H7 (cell line): Measurements from ENCODE around the gene KCNN1. TPM values are rescaled to one million over a fixed set of nuclear protein-coding genes. Genes with fewer than 3 reads are reported as not detected.
A peak's percentile ranks its signal among the peaks of the same experiment; 100 is the strongest.

Experiments used
- DNase-seq: peaks from one replicate; pipeline ENCODE4 v3.0.0; 2012
- H3K27me3 ChIP-seq: 2 replicates; pipeline ENCODE4 v1.6.0; 2011; ENCODE audit warnings: mild to moderate bottlenecking, low read length; ENCODE audit not compliant: control insufficient read depth, insufficient read depth
- H3K36me3 ChIP-seq: replicated peaks from 2 replicates; pipeline ENCODE4 v1.5.1; 2011; ENCODE audit warnings: low read length; ENCODE audit not compliant: control insufficient read depth, insufficient read depth
- H3K4me3 ChIP-seq: 2 replicates; pipeline ENCODE4 v1.5.1; 2011; ENCODE audit warnings: low read depth, mild to moderate bottlenecking, control low read depth, low read length, moderate library complexity; ENCODE audit not compliant: insufficient read depth
- total RNA-seq: library from RNA; depleted of rRNA; stranded (reverse); fragments of >200 nt; shearing (Covaris generic); gene quantifications from 2 replicates; pipeline ENCODE4 v1.2.3, GENCODE V29; 2014

The KCNN1 gene
- total RNA-seq, 1 experiment from 2014 or later = 7.4 TPM

DNA sequence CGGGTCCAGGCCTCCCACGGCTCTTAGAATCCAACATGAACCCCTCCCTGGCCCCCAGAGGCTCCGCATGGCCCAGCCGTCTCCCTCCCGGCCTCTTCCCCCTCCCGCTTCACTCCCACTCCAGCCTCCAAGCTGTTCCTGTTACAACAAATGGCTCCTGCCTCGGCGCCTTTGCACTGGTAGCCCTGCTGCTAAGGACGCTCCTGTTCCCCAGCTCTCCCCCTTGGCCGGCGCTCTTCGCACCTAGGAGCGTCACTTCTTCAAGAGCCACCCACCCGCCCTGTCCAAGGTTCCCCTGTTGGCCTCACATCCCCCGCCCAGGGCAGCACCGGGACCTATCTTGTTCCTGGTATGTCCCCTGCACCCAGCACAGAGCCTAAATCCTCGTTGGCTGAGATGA is 24.7 kb upstream of the KCNN1 start:
- peak overlapping the region; percentile 46 for H3K4me3 ChIP-seq
- no peaks in the 10 kb centered on the region for H3K27me3 ChIP-seq
- peak; percentile 54 for DNase-seq
- H3K36me3 ChIP-seq = peaks cover 5% of the 10 kb centered on the region

DNA sequence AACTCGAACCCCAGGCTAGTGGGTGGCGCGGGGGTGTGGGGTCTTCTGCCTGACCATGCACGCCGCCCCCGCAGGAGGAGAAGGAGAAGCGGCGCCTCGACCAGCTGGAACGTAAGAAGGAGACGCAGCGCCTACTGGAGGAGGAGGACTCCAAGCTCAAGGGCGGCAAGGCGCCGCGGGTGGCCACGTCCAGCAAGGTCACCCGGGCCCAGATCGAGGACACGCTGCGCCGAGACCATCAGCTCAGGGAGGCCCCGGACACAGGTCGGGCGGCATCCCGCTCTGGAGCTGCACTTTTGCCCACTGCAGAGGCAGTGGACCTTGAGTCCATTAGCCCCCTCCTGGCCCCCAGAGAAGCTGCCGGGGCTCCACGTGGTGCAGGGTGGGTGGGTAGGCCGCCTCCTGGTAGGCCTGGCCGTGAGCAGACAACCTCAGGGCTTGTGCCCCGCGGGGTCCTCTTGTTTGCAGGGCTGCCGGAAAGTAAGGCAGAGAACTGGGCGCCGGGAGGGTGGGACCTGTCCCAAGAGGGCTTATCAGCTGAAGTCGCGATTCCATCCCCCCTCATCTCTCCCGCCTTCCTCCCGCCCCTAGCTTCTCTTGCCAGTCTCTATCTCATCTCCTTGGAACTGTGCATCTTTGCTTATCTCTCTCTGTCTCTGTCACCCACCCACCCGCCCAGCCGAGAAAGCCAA is 24.2 kb upstream of the KCNN1 start:
- DNase-seq = peak; percentile 81
- Histone ChIP-seq H3K27me3 (no peaks in the 10 kb centered on the region), H3K4me3 (peak overlapping the region; percentile 46), H3K36me3 (peaks cover 2% of the 10 kb centered on the region)

GRCh38 chr19:17943274-17944221 is 23.4 kb upstream of the KCNN1 start:
- H3K36me3 ChIP-seq = peaks cover 2% of the 10 kb centered on the region
- H3K4me3 ChIP-seq = peak overlapping the region; percentile 46
- peak; percentile 95 for DNase-seq
- H3K27me3 ChIP-seq = no peaks in the 10 kb centered on the region; the same call in 1 of the 2 replicates

DNA sequence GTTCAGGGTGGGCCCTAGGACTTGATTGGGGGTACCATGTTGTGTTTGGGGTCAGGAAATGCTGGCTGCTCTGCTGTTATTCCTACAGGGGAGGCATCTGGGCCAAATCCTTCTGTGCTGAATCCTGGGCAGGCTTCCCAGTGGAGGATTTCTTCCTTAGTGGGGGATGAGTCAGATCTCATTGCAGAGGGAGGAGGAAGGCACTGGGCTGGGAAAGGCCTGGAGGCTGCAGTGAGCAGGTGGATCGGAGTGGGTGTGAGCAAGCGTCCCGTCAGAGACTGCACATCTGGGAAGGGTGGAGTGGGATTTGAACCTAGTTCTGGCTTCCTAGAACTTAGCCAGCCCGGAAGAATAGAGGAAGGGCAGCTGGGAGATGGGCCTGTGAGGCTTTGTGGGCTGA is 22.6 kb upstream of the KCNN1 start:
- Histone ChIP-seq H3K27me3 (peaks cover 7% of the 10 kb centered on the region), H3K4me3 (no peak overlapping the region), H3K36me3 (peaks cover 2% of the 10 kb centered on the region)
- DNase-seq = no peak

DNA sequence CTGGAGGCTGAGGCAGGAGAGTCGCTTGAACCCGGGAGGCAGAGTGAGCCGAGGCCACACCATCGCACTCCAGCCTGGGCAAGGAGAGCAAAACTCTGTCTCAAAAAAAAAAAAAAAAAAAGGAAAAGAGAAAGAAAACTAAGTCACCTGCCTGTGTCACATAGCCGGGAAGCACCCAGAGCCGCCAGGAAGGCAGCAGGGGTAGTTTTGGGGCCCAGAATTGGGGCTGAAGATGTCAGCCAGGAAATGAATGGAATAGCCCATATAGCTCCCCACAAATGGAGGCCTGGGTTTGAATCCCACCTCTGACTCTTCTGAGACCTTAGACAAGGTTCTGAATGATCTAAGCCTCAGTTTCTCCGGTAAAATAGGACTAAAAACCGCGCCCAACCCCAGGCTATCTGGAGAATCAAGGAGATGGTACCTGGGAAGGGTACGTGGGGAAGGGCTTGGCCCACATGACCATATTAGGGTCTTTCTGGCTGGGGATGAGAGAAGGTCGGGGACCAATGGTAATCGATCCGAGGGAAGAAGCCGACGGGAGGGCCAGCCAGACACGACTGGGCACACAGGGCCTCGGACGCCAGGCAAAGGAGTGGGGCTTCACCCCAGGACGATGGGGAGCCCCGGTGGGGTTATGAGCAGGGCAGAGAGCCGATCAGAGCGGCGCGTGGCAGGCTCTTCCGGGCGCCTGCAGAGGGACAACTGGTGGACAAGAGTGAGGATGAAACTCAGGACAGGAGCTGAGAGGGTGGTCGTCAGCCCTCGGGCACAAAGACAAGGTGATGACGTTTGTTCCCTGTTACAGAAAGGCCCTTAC is 19.7 kb upstream of the KCNN1 start:
- peak overlapping the region; percentile 56 for H3K4me3 ChIP-seq
- no peak for DNase-seq
- H3K27me3 ChIP-seq = peaks cover 35% of the 10 kb centered on the region
- H3K36me3 ChIP-seq = no peaks in the 10 kb centered on the region; the same call in none of the 2 replicates

GRCh38 chr19:17947815-17948513 is 18.9 kb upstream of the KCNN1 start:
- peak; percentile 100 for DNase-seq
- no peaks in the 10 kb centered on the region; the same call in none of the 2 replicates for H3K36me3 ChIP-seq
- peaks cover 43% of the 10 kb centered on the region for H3K27me3 ChIP-seq
- H3K4me3 ChIP-seq = peak overlapping the region; percentile 56

GRCh38 chr19:17948514-17948900 is 18.4 kb upstream of the KCNN1 start:
- H3K4me3 ChIP-seq = peak overlapping the region; percentile 43
- DNase-seq = no peak
- H3K27me3 ChIP-seq = peaks cover 49% of the 10 kb centered on the region
- no peaks in the 10 kb centered on the region; the same call in none of the 2 replicates for H3K36me3 ChIP-seq

DNA sequence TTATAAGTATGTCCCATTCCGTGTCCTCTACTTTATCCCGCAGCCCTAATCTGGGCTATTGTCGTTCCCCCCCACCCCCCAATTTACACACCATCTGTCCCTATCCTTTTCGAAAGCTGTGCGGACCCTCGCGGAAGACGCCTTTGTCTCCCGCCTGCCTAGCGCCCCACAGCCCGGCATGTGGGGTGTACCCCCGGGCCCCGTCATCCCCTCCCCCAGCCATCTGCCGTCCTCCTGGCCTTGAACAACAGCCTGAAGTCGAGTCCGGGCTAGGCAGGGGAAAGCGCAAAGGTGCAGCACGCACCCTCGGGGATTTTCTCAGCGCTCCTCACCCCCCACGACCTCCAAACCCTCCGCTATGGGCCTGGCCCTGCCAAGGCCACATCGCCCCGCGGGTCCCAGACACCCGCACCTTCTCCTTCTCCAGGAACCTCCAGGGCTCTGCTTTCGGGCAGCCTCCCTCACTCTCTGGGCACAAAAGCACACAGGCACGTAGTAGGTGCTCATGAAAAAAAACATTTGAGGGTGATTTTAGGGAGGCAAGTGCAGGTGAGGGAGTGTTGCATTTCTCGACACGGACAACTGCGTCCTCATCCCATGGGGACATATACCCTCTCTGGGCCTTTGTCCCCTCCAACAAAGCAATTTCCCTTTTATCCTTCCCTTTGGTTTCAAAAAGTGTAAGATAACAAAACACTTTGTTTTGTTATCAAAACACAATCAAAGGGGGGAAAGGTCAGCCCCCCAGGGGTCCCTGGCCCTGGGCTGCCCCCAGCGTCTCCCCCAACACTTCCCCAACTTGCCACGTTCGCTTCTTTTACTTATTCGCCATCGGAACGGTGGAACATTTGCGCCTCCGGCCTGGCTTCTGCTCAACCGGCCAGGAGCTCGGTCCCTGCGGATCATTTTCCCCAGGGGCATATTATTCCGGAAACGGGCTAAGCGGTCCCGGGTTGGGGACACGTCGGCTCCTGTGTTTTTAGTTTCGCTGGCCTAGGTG is 17.7 kb upstream of the KCNN1 start:
- peak; percentile 81 for DNase-seq
- H3K36me3 ChIP-seq = no peaks in the 10 kb centered on the region; the same call in none of the 2 replicates
- H3K27me3 ChIP-seq = peaks cover 54% of the 10 kb centered on the region
- H3K4me3 ChIP-seq = peak overlapping the region; percentile 52

- DNase-seq = peak; percentile 75
- H3K4me3 ChIP-seq = peak overlapping the region; percentile 52
- no peaks in the 10 kb centered on the region; the same call in 1 of the 2 replicates for H3K36me3 ChIP-seq
- peaks cover 54% of the 10 kb centered on the region for H3K27me3 ChIP-seq
Measured at GRCh38 chr19:17949956-17950309, 17.0 kb upstream of the KCNN1 start.

- Histone ChIP-seq H3K4me3 (peak overlapping the region; percentile 52), H3K27me3 (peaks cover 54% of the 10 kb centered on the region), H3K36me3 (no peaks in the 10 kb centered on the region)
- peak; percentile 88 for DNase-seq
Measured at GRCh38 chr19:17950310-17951156, 16.4 kb upstream of the KCNN1 start.

DNA sequence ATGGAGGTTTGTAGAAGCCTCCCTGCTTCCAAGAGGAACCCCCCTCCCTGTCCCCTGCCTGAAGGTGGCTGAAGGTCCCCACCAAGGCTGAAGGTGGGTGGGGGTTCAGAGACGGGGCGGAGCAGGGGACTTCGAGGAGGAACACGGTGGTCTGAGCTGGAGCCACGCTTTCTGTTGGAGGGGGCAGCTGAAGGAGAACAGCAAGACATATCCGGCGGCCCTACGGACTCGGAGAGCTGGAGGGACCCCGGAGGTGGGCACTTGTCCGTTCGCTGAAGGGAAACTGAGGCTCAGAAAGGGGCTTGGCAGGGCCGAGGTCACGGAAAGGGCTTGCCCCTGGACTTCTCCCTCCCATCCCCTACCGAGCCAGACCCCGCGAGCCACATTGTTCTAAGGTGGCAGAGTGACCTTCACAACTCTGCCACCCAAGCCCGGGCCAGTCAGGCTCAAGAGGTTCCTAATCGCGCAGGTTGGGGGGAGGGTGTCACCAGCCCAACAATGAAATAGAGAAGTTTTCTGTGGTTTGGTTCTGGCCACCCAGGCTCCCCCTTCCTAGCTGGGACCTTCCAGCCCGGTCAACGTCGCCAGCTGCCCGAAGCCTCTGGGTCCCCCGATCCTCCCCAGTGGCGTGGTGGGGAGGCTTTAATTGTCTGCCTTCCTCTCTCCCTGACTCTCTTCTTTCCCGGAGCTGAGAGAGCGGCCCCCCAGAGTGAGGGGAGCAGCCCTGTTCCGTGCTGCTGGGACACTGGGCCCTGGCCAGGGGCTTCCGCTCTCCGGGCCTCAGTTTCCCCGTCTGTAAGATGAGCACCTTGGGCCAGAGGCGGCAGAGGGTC is 15.5 kb upstream of the KCNN1 start:
- Histone ChIP-seq H3K36me3 (no peaks in the 10 kb centered on the region), H3K4me3 (peak overlapping the region; percentile 52), H3K27me3 (peaks cover 54% of the 10 kb centered on the region)
- peak; percentile 81 for DNase-seq
